GM21825 (cell line): Measurements from ENCODE around the gene SCNN1B.
"Not testable (repeated sequence)": the region's sequence is repeated elsewhere in the genome, so short reads cannot be mapped to it uniquely, and the experiment has no call there.

Experiments used
- ATAC-seq: cut with Tn5 transposase; IDR thresholded peaks from one replicate; pipeline ENCODE4 v1.9.1; 2021; ENCODE audit warnings: mild to moderate bottlenecking, moderate library complexity; ENCODE audit not compliant: unreplicated experiment

Gene SCNN1B, protein sequence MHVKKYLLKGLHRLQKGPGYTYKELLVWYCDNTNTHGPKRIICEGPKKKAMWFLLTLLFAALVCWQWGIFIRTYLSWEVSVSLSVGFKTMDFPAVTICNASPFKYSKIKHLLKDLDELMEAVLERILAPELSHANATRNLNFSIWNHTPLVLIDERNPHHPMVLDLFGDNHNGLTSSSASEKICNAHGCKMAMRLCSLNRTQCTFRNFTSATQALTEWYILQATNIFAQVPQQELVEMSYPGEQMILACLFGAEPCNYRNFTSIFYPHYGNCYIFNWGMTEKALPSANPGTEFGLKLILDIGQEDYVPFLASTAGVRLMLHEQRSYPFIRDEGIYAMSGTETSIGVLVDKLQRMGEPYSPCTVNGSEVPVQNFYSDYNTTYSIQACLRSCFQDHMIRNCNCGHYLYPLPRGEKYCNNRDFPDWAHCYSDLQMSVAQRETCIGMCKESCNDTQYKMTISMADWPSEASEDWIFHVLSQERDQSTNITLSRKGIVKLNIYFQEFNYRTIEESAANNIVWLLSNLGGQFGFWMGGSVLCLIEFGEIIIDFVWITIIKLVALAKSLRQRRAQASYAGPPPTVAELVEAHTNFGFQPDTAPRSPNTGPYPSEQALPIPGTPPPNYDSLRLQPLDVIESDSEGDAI

DNA sequence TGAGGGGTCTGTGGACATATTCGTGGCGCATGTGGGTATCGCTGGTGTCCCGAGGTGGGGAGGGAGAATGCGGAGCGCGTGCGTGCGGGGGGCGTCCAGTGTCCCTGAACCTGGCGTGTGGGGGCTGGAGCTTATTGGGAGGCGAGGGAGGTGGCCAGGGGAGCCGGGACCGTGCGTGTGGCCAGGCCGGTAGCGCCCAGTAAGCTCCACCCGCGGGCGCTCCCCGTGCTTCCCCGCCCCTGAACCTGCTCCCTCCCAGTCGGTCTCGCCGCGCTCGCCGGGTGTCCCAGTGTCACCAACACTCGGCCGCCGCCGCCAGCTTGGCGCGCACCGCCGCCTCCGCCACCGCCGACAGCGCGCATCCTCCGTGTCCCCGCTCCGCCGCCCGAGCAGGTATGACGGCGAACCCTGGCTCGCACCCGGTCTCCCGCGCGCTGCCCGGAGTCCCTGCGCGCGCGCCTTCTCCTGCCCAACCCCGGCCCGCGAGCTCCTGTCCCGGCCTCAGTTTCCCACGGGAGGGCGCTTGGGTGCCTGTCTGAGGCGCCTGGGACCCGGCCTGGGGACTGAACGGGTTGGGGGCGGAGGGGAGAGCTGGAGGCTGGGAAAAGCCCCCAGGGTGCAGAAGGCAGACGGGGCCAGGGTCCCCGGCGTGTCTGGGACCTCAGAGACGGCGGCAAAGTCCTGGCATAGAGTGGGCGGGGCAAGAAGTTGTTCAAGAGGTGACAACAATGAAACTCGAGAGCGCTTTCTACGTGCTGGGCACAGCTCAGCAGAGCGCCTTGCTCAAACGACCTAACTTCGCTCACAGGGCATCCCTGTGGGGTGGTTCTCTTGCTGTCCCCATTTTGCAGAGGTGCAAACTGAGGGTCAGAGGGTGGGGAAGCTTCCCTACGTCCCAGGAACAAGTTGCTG, at the start of gene SCNN1B:
Gene SCNN1B, plus strand, starts transcription at position 258 of the 912 bp plus-strand sequence. CDS start 46,298 bp downstream, outside the sequence.
- no peak for ATAC-seq

DNA sequence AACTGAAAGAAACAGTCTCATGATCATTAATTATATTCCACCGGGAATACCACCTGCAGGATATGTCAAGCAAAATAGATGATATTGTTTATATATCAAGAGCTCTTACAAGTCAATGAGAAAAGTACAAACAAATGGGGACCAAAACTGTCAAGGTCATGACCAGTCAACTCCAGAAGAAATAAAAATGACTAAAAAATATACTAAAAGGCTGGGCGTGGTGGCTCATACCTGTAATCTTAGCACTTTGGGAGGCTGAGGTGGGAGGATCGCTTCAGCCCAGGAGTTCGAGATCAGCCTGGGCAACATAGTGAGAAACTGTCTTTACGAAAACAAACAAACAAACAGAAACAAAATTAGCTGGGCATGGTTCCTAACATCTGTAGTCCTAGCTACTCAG, 49.8 kb upstream of the SCNN1B start:
- no peak for ATAC-seq

DNA sequence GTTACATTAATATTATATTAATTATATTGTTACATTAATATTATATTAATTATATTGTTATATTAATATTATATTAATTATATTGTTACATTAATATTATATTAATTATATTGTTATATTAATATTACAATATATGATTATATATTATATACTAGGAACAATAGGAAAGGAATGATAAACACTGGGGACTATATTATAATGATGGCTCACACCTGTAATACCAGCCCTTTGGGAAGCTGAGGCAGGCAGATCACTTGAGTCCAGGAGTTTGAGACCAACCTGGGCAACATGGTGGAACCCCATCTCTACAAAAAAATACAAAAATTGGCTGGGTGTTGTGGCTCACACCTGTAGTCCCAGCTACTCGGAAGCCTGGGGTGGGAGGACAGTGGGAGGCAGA, 48.5 kb upstream of the SCNN1B start:
- not testable (repeated sequence) for ATAC-seq

DNA sequence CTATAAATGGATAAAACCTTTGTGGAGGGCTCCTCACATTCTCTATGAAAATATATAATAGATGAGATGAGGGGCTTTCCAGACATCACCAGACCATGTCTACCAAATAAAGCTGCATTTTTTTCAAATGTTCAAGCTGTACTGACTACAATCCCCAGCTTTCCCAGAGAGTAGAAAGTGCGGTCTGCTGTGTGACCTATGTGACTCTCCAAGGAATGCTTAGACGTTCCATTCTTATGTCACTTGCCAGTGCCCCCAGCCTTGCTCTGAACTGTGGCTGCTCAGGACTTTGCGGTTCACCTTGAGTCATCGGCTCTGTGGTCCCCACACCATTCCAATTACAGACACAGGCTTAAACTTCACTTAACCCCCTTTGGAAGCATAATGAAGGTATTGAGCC, 47.8 kb upstream of the SCNN1B start:
- ATAC-seq, result no peak

DNA sequence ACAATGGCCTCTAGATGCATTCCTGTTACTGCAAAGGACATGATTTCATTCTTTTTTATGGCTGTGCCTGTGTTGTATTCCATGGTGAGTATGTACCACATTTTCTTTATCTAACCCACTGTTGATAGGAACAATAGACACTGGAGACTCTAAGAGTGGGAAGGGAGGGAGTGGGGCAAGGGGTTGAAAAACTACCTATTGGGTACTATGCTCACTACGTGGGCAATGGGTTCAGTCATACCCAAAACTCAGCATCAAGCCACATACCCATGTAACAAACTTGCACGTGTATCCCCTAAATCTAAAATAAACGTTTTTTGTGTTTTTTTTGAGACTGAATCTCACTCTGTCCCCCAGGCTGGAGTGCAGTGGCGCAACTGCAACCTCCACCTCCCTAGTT, 47.1 kb upstream of the SCNN1B start:
- no peak for ATAC-seq

DNA sequence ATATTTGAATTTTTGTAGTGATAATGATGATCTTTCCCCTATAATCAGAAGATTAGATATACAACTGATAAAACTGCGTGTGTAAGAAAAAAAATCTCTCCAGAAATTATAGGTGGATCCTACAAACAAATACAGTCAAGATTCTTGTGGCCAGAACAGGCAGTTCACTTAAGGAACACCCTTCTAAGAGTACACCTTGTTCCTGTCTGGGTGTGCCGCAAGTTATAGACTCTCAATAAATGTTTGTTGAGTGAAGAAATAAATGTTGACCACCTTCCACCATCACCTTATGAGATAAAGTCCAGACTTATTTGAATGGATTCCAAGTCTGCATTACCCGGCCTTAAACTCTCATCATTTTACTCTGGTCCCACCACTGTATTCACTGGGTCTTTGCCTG, 45.7 kb upstream of the SCNN1B start:
- ATAC-seq, result no peak

DNA sequence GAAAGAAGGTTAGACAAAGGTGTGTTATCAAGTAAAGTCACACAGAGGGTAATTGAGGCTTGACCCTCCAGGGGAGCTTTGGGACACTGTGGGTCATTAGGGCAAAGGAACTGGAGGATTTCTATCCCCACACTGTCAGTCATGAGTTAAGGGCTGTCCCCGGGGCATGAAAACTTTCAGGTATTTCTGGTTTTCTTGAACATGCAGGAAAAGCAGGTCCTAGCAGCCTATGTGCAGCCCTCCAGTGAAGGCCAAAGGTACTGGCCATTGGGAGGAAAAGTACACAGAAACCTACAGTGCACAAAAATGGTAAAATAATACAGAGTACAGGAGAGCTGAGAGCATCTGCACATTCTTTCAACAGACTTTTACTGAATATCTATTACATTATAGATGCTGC, 44.4 kb upstream of the SCNN1B start:
- ATAC-seq, result no peak

DNA sequence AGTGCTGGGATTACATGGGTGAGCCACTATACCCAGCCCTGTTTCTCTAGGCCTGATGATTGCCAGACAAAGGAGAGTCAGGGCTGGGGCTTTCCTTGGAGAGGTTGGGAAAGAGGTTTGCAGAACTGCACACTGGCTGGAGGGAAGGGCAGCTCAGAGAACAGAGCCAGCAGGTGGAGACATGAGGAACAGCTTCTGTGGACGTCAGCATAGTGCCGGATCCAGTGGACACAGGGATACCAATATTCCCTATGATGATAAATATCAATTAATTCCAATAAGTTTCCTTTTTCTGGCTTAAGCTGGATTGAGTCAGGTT, 43.2 kb upstream of the SCNN1B start:
- ATAC-seq, result no peak

DNA sequence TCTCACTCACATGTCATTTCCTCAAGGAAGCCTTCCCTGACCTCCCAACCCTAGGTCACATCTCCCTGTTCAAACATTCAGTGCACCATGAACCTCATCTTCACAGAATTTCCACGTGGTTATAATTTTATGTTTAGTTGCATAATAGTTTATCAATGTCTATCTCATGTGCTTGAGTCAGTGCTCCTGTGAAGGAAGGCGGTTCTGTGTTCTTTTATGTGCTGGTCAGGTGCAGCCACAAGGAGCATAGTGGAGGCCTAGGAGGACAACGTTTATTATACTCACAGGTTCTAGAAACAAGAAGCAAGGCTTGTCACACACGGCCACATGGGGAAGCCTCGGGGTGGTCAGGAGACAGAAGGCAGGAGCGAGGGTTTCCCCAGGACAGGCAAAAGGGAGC, 34.5 kb upstream of the SCNN1B start:
- no peak for ATAC-seq

DNA sequence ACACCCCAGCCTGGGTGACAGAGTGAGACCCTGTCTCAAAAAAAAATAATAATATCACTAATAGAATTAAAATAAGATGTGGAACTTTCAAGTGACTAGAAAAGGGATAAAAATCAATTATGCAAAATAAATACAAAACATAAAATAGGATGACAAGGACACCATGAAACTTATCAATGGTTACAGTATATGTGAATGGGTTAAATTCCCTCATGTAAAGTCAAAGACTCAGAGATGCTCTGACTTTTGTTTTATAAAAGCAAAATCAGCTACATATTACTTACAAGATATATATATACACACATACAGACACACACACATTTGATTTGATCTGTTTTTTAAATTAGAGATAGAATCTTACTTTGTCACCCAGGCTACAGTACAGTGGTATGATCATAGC, 33.5 kb upstream of the SCNN1B start:
- ATAC-seq, result no peak

DNA sequence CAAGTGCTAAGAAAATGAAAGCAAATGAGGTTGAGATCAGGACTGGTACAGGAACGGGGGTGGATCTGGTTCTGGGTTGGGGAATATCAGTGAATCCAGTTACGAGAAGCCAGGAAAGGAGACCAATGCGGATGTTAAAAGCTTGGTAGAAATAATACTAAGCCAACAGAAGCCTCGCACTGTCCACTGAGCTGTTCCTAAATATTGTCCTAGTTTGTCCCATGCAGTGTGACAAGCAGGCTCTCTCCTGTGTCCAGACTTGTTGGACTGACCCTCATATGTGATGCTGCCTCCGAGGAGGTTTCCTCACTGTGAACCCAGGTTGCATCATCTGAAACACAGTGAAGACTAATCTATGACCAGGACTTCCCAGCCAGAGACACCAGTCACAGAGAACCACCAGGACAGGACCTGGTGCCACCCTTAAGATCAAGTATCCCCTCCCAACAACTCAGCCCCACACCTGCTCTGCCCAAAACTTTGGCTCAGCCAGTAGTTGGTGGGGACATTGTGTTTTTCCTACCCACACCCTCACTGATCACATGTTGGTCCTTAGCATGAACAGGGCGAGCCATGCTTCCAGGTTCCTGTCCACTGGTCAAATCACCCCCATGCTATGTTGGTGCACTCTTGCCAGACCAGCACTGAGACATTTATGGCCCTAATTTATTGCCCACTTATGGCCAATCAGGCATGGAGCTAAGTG, 32.7 kb upstream of the SCNN1B start:
- no peak for ATAC-seq

DNA sequence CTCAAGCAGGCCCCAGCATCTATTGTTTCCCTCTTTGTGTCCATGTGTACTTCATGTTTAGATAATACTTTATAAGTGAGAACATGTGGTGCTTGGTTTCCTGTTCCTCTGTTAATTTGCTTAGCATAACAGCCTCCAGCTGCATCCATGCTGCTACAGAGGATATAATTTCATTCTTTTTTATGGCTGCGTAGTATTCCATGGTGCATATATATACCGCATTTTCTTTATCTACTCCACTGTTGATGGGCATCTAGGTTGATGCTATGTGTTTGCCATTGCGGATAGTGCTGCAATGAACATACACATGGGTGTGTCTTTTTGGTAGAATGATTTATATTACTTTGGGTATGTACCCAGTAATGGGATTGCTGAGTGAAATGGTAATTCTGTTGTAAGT, 31.4 kb upstream of the SCNN1B start:
- no peak for ATAC-seq

DNA sequence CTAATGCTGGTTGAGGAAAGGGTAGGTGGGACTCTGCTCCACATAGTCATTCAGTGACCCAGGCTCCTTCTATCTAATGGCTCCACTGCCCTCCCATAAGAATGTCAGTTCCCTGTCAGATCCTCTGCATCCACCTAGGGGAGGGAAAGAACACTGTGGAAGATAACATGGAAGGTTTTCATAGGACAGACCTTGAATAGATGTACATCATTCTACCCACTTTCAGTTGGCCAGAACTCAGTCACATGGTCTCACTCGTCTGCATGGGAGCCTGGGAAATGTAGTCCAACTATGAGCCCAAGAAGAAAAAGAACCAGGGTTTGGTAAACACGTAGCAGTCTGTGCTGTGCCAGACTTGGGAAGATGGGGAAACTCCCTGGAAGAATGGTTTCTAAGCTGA, 27.1 kb upstream of the SCNN1B start:
- ATAC-seq, result no peak

DNA sequence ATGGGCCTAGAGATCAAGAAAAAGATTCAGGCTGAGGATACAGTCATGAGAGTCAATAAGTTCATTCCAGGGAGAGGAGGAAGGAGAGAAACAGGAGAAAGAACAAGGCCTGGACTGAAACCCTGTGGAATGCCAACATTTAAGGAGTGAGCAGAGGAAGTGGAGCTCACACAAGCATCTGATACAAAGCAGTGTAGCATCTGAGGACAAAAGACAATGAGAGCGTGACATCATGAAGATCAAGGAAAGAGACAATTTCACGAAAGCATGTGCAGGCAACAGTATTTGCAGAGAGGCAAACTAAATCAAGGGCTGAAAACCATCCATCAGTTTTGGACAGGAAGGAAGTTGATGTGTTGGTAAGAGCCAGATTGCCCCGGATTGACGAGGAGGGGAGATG, 25.3 kb upstream of the SCNN1B start:
- ATAC-seq, result no peak

DNA sequence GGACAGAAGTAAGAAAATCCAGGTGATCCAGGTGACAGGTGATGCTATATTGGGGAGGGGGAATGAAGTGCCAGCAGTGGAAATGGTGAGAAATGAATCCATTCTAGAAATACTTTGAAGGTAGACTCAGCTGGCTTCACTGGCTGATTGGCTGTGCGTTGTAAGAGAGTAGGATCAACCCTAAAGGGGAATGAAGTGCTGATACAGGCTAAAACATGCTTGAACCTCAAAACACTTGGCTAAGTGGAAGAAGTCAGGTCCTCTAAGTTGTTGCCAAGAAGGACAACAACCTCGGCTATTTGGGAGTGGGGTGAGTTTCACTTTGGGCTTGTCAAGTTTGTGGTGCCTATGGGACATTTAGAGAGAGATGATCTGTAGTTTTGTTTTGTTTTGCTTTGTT, 24.1 kb upstream of the SCNN1B start:
- no peak for ATAC-seq

DNA sequence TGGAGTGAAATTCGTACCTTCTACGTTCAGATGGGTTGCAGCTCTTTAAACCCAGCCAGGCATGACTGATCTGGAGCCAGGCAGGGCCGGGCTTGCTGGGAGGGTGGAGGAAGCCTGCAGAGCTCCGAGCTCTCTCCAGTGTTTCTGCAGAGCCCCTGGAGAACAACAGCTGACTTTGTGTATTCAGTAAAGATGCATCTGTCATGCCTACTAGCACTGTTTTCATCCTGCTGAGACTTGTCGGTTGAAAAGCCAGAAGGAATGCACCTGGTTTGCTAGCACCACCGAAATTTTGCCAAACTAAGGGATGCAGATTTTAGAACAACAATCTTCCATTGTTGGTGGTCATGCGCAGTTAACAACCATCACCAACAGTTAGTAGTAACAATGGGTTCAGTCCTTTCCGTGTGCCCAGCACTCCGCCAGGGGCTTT, 22.4 kb upstream of the SCNN1B start:
- ATAC-seq, result no peak

DNA sequence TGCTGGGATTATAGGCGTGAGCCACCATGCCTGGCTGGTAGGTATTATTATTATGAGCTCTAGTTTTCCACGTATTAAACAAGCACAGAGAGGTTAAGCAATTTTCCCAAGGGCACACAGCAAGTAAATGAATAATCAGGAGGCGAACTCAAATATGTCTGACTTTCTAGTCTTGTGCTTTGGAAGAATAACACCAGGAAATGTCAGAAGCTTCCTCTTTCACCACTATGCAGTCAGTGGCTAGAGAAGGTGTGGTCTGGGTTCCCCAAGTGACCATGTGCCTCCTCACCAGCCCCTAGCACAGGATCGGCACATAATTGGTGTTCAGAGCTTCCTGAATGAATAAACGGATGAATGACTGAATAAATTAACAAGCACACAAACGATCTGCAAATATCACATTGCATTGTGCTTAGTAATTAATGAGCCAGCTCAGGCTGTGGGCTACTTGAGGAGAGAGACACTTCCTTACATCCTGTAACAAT, 21.6 kb upstream of the SCNN1B start:
- ATAC-seq, result no peak

DNA sequence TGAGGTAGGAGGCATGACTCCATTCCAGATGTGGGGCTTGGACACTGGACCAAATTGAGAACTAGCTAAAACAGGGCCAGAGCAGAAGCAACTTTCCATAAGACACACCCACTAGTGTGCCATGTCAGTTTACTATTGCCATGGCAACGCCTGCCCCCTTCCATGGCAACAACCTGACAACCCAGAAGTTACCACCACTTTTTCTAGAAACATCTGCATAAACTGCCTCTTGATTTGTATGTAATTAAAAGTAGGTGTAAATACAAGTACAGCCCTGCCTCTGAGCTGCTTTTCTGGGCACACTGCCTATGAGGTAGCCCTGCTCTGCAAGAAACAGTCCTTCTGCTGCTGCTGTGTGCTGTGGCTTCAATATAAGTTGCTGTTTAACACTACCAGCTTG, 19.5 kb upstream of the SCNN1B start:
- no peak for ATAC-seq

DNA sequence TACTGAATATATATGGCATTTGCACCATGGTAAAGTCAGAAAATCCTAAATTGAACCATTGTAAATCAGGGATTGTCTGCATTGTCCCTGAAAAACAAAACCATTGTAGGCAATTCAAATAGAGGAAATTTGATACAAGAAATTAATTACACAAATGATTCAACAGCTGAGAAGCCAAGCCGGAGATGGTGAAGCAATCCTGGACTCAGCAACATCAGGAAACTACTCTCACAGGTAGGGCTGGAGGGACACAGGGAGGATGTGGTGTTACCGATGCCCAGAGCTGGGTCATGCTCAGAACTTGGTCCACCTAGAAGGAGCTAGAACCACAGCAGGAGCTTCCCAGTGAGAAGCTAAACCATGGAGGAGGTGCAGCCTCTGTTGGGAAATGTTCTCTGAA, 18.5 kb upstream of the SCNN1B start:
- ATAC-seq, result no peak

DNA sequence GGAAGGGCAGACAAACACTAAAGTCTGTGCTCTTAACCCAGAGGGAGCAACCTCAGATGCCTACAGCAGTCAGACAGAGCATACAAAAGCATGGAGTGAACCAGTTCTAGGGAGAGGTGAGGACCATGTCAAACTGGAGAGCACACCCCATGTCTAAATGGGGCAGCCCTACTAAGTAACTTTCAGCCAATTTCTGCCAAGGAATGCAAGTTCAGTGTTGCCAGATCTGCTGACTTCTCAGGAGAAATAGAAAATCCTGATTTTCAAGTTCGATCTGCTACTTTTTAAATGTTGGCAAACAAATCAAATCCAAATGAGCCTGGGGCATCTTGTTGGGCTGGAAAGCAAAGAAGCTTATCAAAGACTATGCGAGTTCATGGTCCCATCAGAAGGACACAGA, 17.5 kb upstream of the SCNN1B start:
- no peak for ATAC-seq

DNA sequence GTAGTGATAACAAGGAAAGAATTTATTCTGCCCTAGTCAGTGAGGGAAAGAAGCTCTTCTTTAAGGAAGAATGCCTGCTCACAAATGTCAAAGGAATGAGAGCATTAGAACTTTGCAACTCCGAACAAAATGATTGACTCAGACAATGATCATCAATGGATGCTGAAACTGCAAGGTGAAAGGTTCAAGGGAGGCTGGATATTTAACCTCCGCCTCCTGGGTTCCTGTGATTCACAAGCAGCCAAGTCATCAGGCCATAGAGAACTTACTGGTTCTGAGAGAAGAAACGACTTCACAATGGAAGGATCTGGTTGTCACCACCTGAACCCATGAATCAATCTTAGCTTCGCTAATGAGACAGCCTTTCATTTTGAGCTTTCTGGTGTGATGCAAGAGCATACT, 16.0 kb upstream of the SCNN1B start:
- ATAC-seq, result no peak
